Spinal cord (tissue), 10 donors: ENCODE measurements around the gene CSTA. TPM values are rescaled to one million over a fixed set of nuclear protein-coding genes. Genes with fewer than 3 reads are reported as not detected.

Source experiments
- DNase-seq, 6 donors: peaks; one replicate each; pipeline versions ENCODE4 v3.0.0 to v3.0.0-alpha.2; 2013 to 2015; ENCODE audit warnings: low spot score in 6 of 6, low read depth in 4 of 6
- H3K27ac ChIP-seq: one replicate; pipeline ENCODE4 v1.5.1; 2013; ENCODE audit warnings: low read depth, low read length, control low read depth
- H3K27me3 ChIP-seq: one replicate; pipeline ENCODE4 v1.6.1; 2013; ENCODE audit warnings: low read length; ENCODE audit not compliant: control insufficient read depth, insufficient read depth
- H3K36me3 ChIP-seq: one replicate; pipeline ENCODE4 v1.6.1; 2013; ENCODE audit warnings: low read length; ENCODE audit not compliant: control insufficient read depth, insufficient read depth
- H3K4me1 ChIP-seq: one replicate; pipeline ENCODE4 v1.6.1; 2013; ENCODE audit warnings: low read length; ENCODE audit not compliant: control insufficient read depth, insufficient read depth
- H3K4me3 ChIP-seq: one replicate; pipeline ENCODE4 v1.5.1; 2013; ENCODE audit warnings: low read depth, low read length, control low read depth
- H3K9me3 ChIP-seq: one replicate; pipeline ENCODE4 v1.6.1; 2013; ENCODE audit warnings: low read length; ENCODE audit not compliant: control insufficient read depth, insufficient read depth
- WGBS: methylation state at CpG from one replicate; pipeline ENCODE4 v1.1.5; 2013; ENCODE audit warnings: missing lambda C conversion rate; ENCODE audit not compliant: insufficient coverage; 5-methylcytosine and 5-hydroxymethylcytosine counted together
- long read RNA-seq, 4 donors: transcript quantifications; one replicate each; lab custom pipeline, GENCODE V29; 2026
- polyA plus RNA-seq, 2 donors: library from polyadenylated mRNA; unstranded; fragments of 120-200 nt; gene quantifications; one replicate each; pipeline ENCODE4 v1.2.1, GENCODE V29; 2013; ENCODE audit not compliant: insufficient read length in 2 of 2
- total RNA-seq, 2 donors: library from RNA; depleted of rRNA in 1 of 2; stranded (reverse); fragments of 120-200 nt in 1 of 2; fragments of >200 nt in 1 of 2; gene quantifications; one replicate each; pipeline versions ENCODE4 v1.2.3 to v1.2.4, GENCODE V29; 2013 to 2014
- donor health status: healthy.

CSTA gene
- 1 to 10 TPM in 1 of 2 donors, under 1 TPM in 1; 0.44 to 6.3 TPM for total RNA-seq
- polyA plus RNA-seq: not detected
- long read RNA-seq, donor 1: 0 reads
- long read RNA-seq, donor 2, partial matches to known transcripts: 0 of 1 reads
- long read RNA-seq, donor 2, other reads (novel, unspliced or antisense): 0 of 1 reads
- long read RNA-seq, donor 3: 0 reads
- long read RNA-seq, donor 4, transcript CSTA-201 (3 exons, 751 nt): major isoform, 5 of 5 reads
- long read RNA-seq, donor 4, partial matches to known transcripts: 0 of 5 reads
- long read RNA-seq, donor 4, other reads (novel, unspliced or antisense): 0 of 5 reads

- no peaks in the 10 kb centered on the region for H3K27me3 ChIP-seq
- WGBS: 94% methylated on average over 2 of the region's 6 CpGs
- no peaks in the 10 kb centered on the region for H3K4me1 ChIP-seq
- H3K27ac ChIP-seq: no peak within 1 kb of the TSS
- H3K36me3 ChIP-seq: no peaks in the 10 kb centered on the region
- DNase-seq: no peak
- no peaks in the 10 kb centered on the region for H3K9me3 ChIP-seq
- no peak within 1 kb of the TSS for H3K4me3 ChIP-seq
Observed at GRCh38 chr3:122324871-122325323, at the start of gene CSTA. Gene CSTA (plus strand): TSS chr3:122325248. CDS start chr3:122325293, 45 bp downstream.

- Histone ChIP-seq H3K36me3 (no peaks in the 10 kb centered on the region), H3K27ac (no peak overlapping the region), H3K9me3 (no peaks in the 10 kb centered on the region), H3K4me3 (no peak overlapping the region), H3K4me1 (no peaks in the 10 kb centered on the region), H3K27me3 (no peaks in the 10 kb centered on the region)
- WGBS: 64% methylated on average over 3 of the region's 3 CpGs
- no peak for DNase-seq
Observed at GRCh38 chr3:122281891-122282290, 43.2 kb upstream of the CSTA start.

- 93% methylated on average over 21 of the region's 22 CpGs for WGBS
- no peak for DNase-seq
- H3K36me3 ChIP-seq: no peaks in the 10 kb centered on the region
- H3K4me1 ChIP-seq: no peaks in the 10 kb centered on the region
- no peak overlapping the region for H3K27ac ChIP-seq
- H3K9me3 ChIP-seq: no peaks in the 10 kb centered on the region
- no peak overlapping the region for H3K4me3 ChIP-seq
- no peaks in the 10 kb centered on the region for H3K27me3 ChIP-seq
Observed at GRCh38 chr3:122283796-122284445, 41.1 kb upstream of the CSTA start.

GRCh38 chr3:122284486-122284885 is 40.6 kb upstream of the CSTA start:
- Histone ChIP-seq H3K36me3 (no peaks in the 10 kb centered on the region), H3K27ac (no peak overlapping the region), H3K27me3 (no peaks in the 10 kb centered on the region), H3K4me1 (no peaks in the 10 kb centered on the region), H3K4me3 (no peak overlapping the region), H3K9me3 (no peaks in the 10 kb centered on the region)
- 94% methylated on average over 20 of the region's 20 CpGs for WGBS
- no peak for DNase-seq

GRCh38 chr3:122294359-122294758 is 30.7 kb upstream of the CSTA start:
- 60% methylated on average over 5 of the region's 6 CpGs for WGBS

GRCh38 chr3:122295266-122296062 is 29.6 kb upstream of the CSTA start:
- Histone ChIP-seq H3K4me1 (no peaks in the 10 kb centered on the region), H3K36me3 (no peaks in the 10 kb centered on the region), H3K9me3 (no peaks in the 10 kb centered on the region), H3K27me3 (no peaks in the 10 kb centered on the region), H3K27ac (no peak overlapping the region), H3K4me3 (no peak overlapping the region)
- no CpG with 5 or more reads among the region's 5 CpGs for WGBS
- DNase-seq: no peak

More at GRCh38 chr3:122294359-122294758, 30.7 kb upstream of the CSTA start:
- Histone ChIP-seq H3K4me1 (no peaks in the 10 kb centered on the region), H3K27ac (no peak overlapping the region), H3K9me3 (no peaks in the 10 kb centered on the region), H3K4me3 (no peak overlapping the region), H3K27me3 (no peaks in the 10 kb centered on the region), H3K36me3 (no peaks in the 10 kb centered on the region)
- DNase-seq: no peak

GRCh38 chr3:122298239-122298638 is 26.8 kb upstream of the CSTA start:
- Histone ChIP-seq H3K4me3 (no peak overlapping the region), H3K9me3 (no peaks in the 10 kb centered on the region), H3K27ac (no peak overlapping the region), H3K27me3 (no peaks in the 10 kb centered on the region), H3K36me3 (no peaks in the 10 kb centered on the region), H3K4me1 (no peaks in the 10 kb centered on the region)
- DNase-seq: no peak
- WGBS: no CpG with 5 or more reads among the region's 2 CpGs

- H3K27ac ChIP-seq: no peak overlapping the region
- no peak for DNase-seq
- H3K9me3 ChIP-seq: no peaks in the 10 kb centered on the region
- H3K27me3 ChIP-seq: no peaks in the 10 kb centered on the region
- H3K4me1 ChIP-seq: no peaks in the 10 kb centered on the region
- no peak overlapping the region for H3K4me3 ChIP-seq
- no peaks in the 10 kb centered on the region for H3K36me3 ChIP-seq
Observed at GRCh38 chr3:122299215-122299614, 25.8 kb upstream of the CSTA start.

- Histone ChIP-seq H3K36me3 (no peaks in the 10 kb centered on the region), H3K27ac (no peak overlapping the region), H3K4me1 (no peaks in the 10 kb centered on the region), H3K4me3 (no peak overlapping the region), H3K9me3 (no peaks in the 10 kb centered on the region), H3K27me3 (no peaks in the 10 kb centered on the region)
- peak in 1 of 6 donors; percentile 2 for DNase-seq
- 94% methylated on average over 9 of the region's 12 CpGs for WGBS
Observed at GRCh38 chr3:122299872-122300460, 25.1 kb upstream of the CSTA start.
